K562 (cell line): ENCODE measurements around the gene PTGES3L. TPM values are rescaled to one million over a fixed set of nuclear protein-coding genes. Genes with fewer than 3 reads are reported as not detected.
A peak's percentile ranks its signal among the peaks of the same experiment; 100 is the strongest.

ENCODE experiments used
- ETV1 ChIP-seq: fragments of 450-650 bp; conservative IDR thresholded peaks from 2 replicates; pipeline ENCODE4 v1.6.1; 2016; ENCODE audit warnings: missing genetic modification characterization, control low read depth, low read depth, missing compliant biosample characterization
- GATAD2B ChIP-seq: fragments of 450-650 bp; IDR thresholded peaks from 2 replicates; pipeline ENCODE4 v1.6.1; 2017; ENCODE audit warnings: mild to moderate bottlenecking, borderline replicate concordance
- JUND ChIP-seq, 2 experiments: IDR thresholded peaks; 2 replicates in 1 of 2; 3 replicates in 1 of 2; pipeline ENCODE4 v1.6.1; 2011; ENCODE audit warnings: borderline replicate concordance in 2 of 2, low read depth in 2 of 2, low read length in 2 of 2, improper control_type of control experiment in 1 of 2, missing biosample characterization in 1 of 2, missing genetic modification characterization in 1 of 2, missing genetic modification reagents in 1 of 2
- RFX5 ChIP-seq: IDR thresholded peaks from 2 replicates; pipeline ENCODE4 v1.6.1; 2011; ENCODE audit warnings: low read depth, mild to moderate bottlenecking, improper control_type of control experiment, low read length
- TRIM28 ChIP-seq: fragments of 450-650 bp; IDR thresholded peaks from 2 replicates; pipeline ENCODE4 v1.6.1; 2017
- ZFX ChIP-seq: sonication (generic); formaldehyde crosslinking; IDR thresholded peaks from 2 replicates; pipeline ENCODE4 v1.8.0; 2022; ENCODE audit warnings: mild to moderate bottlenecking, missing genetic modification reagents, moderate library complexity
- ZNF175 ChIP-seq: fragments of 200-800 bp; sonication (Bioruptor generic); IDR thresholded peaks from 2 replicates; pipeline ENCODE4 v1.6.1; 2016; ENCODE audit warnings: low read depth, mild to moderate bottlenecking, missing genetic modification characterization, missing compliant biosample characterization
- ZNF57 ChIP-seq: fragments of 450-650 bp; formaldehyde crosslinking; IDR thresholded peaks from 2 replicates; pipeline ENCODE4 v1.4.0; 2020; ENCODE audit warnings: mild to moderate bottlenecking, moderate library complexity
- ZNF717 ChIP-seq: fragments of 250-450 bp; sonication (Bioruptor Pico); IDR thresholded peaks from 2 replicates; pipeline ENCODE4 v1.5.0; 2021
- polyA plus RNA-seq, 8 experiments: library from polyadenylated mRNA; depleted of rRNA in 4 of 8; stranded (reverse) in 5 of 8; unstranded in 3 of 8; fragments of >200 nt; fragmentation: Nextera tagmentation in 2 of 8; fragmentation: Illumina TruSeq in 1 of 8; extraction: Ambion mirVana in 2 of 8; extraction: Trizol in 1 of 8; gene quantifications; 2 replicates each; pipeline versions ENCODE4 v1.2.1 to v1.2.3, GENCODE V29; 2011 to 2014; ENCODE audit warnings: inconsistent platforms in 1 of 8, missing spikeins in 1 of 8
- total RNA-seq, 7 experiments: library from RNA; depleted of rRNA in 6 of 7; stranded (reverse); fragments of >200 nt in 6 of 7; fragmentation: Illumina TruSeq in 2 of 7; extraction: Trizol in 2 of 7; gene quantifications; 2 replicates each; pipeline versions ENCODE4 v1.2.1 to v1.2.3, GENCODE V29; 2011 to 2021; ENCODE audit warnings: low replicate concordance in 1 of 7
- TF ChIP-seq, protein P1 (sequence below): IDR thresholded peaks from 3 replicates; pipeline ENCODE4 v1.6.1; 2011; ENCODE audit warnings: borderline replicate concordance, mild to moderate bottlenecking; ENCODE audit not compliant: insufficient read length, insufficient read depth
- TF ChIP-seq, protein P2 (sequence below): fragments of 450-650 bp; IDR thresholded peaks from 2 replicates; pipeline ENCODE4 v1.6.1; 2017; ENCODE audit warnings: mild to moderate bottlenecking, moderate library complexity
- TF ChIP-seq, protein P3 (sequence below): sonication (generic); formaldehyde crosslinking; IDR thresholded peaks from 2 replicates; pipeline ENCODE4 v1.8.1; 2023; ENCODE audit warnings: mild to moderate bottlenecking, missing genetic modification reagents, moderate library complexity
- TF ChIP-seq, protein P4 (sequence below), 2 experiments: fragments of 450-650 bp; formaldehyde crosslinking in 1 of 2; IDR thresholded peaks; 2 replicates each; pipeline versions ENCODE4 v1.4.0 to v1.6.1; 2014 to 2020; ENCODE audit warnings: mild to moderate bottlenecking in 2 of 2, borderline replicate concordance in 1 of 2, low read depth in 1 of 2

PTGES3L gene
- total and polyA plus RNA-seq, 9 of the 15 experiments (the other 6 are each of a cell fraction or from before 2014, with no cell fraction given), result 6.0 to 16.0 (median 9.6) TPM

GRCh38 chr17:42928714-42929496 lies 51.0 kb downstream of the PTGES3L start (continued):
- TF ChIP-seq, protein P1, sequence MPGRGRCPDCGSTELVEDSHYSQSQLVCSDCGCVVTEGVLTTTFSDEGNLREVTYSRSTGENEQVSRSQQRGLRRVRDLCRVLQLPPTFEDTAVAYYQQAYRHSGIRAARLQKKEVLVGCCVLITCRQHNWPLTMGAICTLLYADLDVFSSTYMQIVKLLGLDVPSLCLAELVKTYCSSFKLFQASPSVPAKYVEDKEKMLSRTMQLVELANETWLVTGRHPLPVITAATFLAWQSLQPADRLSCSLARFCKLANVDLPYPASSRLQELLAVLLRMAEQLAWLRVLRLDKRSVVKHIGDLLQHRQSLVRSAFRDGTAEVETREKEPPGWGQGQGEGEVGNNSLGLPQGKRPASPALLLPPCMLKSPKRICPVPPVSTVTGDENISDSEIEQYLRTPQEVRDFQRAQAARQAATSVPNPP, result no peak
- TF ChIP-seq ZNF717 (CRISPR knock-in tag), result no peak
- TF ChIP-seq, protein P2, sequence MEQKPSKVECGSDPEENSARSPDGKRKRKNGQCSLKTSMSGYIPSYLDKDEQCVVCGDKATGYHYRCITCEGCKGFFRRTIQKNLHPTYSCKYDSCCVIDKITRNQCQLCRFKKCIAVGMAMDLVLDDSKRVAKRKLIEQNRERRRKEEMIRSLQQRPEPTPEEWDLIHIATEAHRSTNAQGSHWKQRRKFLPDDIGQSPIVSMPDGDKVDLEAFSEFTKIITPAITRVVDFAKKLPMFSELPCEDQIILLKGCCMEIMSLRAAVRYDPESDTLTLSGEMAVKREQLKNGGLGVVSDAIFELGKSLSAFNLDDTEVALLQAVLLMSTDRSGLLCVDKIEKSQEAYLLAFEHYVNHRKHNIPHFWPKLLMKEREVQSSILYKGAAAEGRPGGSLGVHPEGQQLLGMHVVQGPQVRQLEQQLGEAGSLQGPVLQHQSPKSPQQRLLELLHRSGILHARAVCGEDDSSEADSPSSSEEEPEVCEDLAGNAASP, result no peak
- TF ChIP-seq ETV1 (tag), result 0 out of 2 replicates have a peak, but pooled peaks have one; percentile 5
- no peak for TF ChIP-seq RFX5
- TF ChIP-seq, protein P3, sequence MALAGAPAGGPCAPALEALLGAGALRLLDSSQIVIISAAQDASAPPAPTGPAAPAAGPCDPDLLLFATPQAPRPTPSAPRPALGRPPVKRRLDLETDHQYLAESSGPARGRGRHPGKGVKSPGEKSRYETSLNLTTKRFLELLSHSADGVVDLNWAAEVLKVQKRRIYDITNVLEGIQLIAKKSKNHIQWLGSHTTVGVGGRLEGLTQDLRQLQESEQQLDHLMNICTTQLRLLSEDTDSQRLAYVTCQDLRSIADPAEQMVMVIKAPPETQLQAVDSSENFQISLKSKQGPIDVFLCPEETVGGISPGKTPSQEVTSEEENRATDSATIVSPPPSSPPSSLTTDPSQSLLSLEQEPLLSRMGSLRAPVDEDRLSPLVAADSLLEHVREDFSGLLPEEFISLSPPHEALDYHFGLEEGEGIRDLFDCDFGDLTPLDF, result no peak
- no peak; the same call in 1 of the 2 replicates for TF ChIP-seq GATAD2B
- peak; percentile 82 for TF ChIP-seq ZFX (CRISPR knock-in tag)
- TF ChIP-seq, protein P4, sequence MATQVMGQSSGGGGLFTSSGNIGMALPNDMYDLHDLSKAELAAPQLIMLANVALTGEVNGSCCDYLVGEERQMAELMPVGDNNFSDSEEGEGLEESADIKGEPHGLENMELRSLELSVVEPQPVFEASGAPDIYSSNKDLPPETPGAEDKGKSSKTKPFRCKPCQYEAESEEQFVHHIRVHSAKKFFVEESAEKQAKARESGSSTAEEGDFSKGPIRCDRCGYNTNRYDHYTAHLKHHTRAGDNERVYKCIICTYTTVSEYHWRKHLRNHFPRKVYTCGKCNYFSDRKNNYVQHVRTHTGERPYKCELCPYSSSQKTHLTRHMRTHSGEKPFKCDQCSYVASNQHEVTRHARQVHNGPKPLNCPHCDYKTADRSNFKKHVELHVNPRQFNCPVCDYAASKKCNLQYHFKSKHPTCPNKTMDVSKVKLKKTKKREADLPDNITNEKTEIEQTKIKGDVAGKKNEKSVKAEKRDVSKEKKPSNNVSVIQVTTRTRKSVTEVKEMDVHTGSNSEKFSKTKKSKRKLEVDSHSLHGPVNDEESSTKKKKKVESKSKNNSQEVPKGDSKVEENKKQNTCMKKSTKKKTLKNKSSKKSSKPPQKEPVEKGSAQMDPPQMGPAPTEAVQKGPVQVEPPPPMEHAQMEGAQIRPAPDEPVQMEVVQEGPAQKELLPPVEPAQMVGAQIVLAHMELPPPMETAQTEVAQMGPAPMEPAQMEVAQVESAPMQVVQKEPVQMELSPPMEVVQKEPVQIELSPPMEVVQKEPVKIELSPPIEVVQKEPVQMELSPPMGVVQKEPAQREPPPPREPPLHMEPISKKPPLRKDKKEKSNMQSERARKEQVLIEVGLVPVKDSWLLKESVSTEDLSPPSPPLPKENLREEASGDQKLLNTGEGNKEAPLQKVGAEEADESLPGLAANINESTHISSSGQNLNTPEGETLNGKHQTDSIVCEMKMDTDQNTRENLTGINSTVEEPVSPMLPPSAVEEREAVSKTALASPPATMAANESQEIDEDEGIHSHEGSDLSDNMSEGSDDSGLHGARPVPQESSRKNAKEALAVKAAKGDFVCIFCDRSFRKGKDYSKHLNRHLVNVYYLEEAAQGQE (IDR thresholded peaks at IDR 0.05; ENCODE audit: borderline replicate concordance), result peak; percentile 79
- TF ChIP-seq, protein P4 (CRISPR knock-in tag; IDR thresholded peaks at IDR 0.05; ENCODE audit: low read depth), result no peak
- no peak for TF ChIP-seq ZNF57 (CRISPR knock-in tag)
- peak; percentile 85 for TF ChIP-seq JUND (IDR thresholded peaks at IDR 0.05; ENCODE audit: borderline replicate concordance, low read depth, low read length)
- TF ChIP-seq JUND (tag; IDR thresholded peaks at IDR 0.05; ENCODE audit: borderline replicate concordance, low read depth, low read length), result peak; percentile 68; the same call in 2 of the 3 replicates
- TF ChIP-seq TRIM28, result no peak
- no peak for TF ChIP-seq ZNF175 (CRISPR knock-in tag)
